Measurements from ENCODE around the gene ARHGEF12.

Gene ARHGEF12

DNA sequence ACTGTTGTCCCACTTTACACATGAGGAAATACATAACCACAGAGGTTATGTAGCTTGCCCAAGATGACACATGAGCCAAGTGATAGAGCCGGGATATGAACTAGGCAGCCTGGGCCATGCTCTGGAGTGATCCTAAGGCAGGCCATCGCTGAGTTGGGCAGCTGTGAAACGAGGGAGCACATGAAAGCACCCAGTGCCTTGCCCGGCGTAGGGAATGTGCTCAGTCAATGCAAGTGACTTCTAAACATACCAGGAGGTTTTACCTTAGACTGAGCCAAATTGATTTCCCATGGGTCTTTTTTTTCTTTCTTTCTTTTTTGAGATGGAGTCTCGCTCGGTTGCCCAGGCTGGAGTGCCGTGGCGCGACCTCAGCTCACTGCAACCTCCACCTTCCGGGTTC lies 185.8 kb downstream of the ARHGEF12 start:
- Histone ChIP-seq H3K36me3 (ENCODE audit: control insufficient read depth in 1 of 2, insufficient read depth in 2 of 2, low read length in 2 of 2) (no peaks in the 10 kb centered on the region), H3K27ac (ENCODE audit: low read length) (no peak overlapping the region), H3K4me1 (ENCODE audit: control insufficient read depth in 1 of 2, insufficient read depth in 2 of 2, low read length in 2 of 2) (peaks cover 0 to 3% of the 10 kb centered on the region in 2 donors), H3K9me3 (ENCODE audit: control insufficient read depth in 1 of 2, low read length in 2 of 2) (no peaks in the 10 kb centered on the region), H3K27me3 (ENCODE audit: low read depth, low read length) (no peaks in the 10 kb centered on the region), H3K4me3 (ENCODE audit: low read depth in 1 of 2, low read length in 2 of 2) (no peak overlapping the region)

DNA sequence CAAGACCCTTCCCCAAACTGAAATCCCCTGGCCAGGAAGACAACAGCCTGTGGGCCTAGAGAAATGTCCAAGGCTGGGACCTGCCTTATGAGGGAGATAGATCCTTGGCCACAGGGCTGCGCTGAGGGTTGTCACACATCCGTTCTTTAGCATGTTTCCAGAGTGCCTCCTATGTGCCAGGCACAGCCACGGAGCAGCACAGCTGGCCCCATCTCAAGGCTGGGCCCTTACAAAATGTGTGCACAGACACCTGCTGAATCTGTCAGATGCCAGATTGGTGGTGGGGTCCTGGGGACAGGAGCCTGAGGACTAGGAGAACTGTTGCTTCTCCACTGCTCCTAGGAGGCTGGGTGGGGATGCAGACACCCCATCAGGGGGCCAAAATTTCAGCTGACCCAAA lies 186.5 kb downstream of the ARHGEF12 start:
- H3K27ac ChIP-seq (ENCODE audit: low read length), result no peak overlapping the region
- H3K36me3 ChIP-seq (ENCODE audit: control insufficient read depth in 1 of 2, insufficient read depth in 2 of 2, low read length in 2 of 2), result no peaks in the 10 kb centered on the region
- no peak overlapping the region for H3K4me3 ChIP-seq (ENCODE audit: low read depth in 1 of 2, low read length in 2 of 2)
- H3K4me1 ChIP-seq (ENCODE audit: control insufficient read depth in 1 of 2, insufficient read depth in 2 of 2, low read length in 2 of 2), result peaks cover 0 to 6% of the 10 kb centered on the region in 2 donors
- H3K27me3 ChIP-seq (ENCODE audit: low read depth, low read length), result no peaks in the 10 kb centered on the region
- H3K9me3 ChIP-seq (ENCODE audit: control insufficient read depth in 1 of 2, low read length in 2 of 2), result no peaks in the 10 kb centered on the region

DNA sequence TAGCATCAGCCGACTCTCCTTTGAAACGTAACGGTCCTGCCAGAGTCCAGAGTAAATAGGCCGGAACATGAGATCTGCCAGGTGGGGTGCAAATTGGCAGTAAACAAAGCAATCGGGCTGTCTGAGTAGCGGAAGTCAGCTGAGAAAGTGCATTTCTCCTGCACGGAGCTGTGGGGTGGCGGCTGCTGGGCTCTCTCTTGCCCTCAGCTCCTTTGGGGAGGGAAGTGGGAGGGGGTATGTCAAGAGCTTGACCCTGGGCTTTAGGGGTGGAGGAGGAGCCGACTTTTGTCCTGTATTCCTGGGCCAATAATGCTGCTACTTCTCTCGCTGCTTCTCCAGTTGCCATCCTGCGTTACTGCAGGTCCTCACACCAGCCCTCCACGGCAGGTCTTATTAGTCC lies 187.0 kb downstream of the ARHGEF12 start:
- H3K9me3 ChIP-seq (ENCODE audit: control insufficient read depth in 1 of 2, low read length in 2 of 2), result no peaks in the 10 kb centered on the region
- no peaks in the 10 kb centered on the region for H3K27me3 ChIP-seq (ENCODE audit: low read depth, low read length)

DNA sequence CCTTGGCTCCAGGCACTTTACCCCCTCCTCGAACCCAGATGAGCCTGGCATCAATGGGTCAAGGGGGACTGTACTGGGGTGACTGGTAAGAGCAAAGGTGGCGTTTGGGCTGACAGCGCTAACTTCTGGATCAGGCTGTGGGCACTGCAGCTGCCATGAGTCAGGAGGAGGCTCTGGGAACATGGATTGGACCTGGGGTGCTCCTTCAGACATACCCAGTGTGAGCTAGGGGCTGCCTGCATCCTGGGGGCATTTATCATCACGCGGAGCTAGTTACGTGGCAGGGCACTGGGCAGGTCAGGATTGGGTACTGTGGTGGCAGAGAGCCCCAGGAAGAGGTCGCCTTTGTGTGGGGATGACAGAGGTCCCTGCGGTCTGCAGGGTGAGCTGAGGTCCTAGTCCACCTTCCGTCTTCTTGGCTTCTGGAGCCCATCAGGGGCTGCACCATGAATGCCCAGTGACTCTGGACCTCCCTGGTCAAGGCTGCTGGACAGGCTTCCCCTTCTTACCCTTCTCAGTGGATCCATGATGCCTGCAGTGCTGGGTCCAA lies 188.4 kb downstream of the ARHGEF12 start:
- Histone ChIP-seq H3K27me3 (ENCODE audit: low read depth, low read length) (no peaks in the 10 kb centered on the region), H3K27ac (ENCODE audit: low read length) (no peak overlapping the region), H3K9me3 (ENCODE audit: control insufficient read depth in 1 of 2, low read length in 2 of 2) (no peaks in the 10 kb centered on the region), H3K4me1 (ENCODE audit: control insufficient read depth in 1 of 2, insufficient read depth in 2 of 2, low read length in 2 of 2) (peaks cover 0 to 6% of the 10 kb centered on the region in 2 donors), H3K4me3 (ENCODE audit: low read depth in 1 of 2, low read length in 2 of 2) (no peak overlapping the region), H3K36me3 (ENCODE audit: control insufficient read depth in 1 of 2, insufficient read depth in 2 of 2, low read length in 2 of 2) (no peaks in the 10 kb centered on the region)

More for the DNA sequence above, 187.0 kb downstream of the ARHGEF12 start:
- Histone ChIP-seq H3K4me1 (ENCODE audit: control insufficient read depth in 1 of 2, insufficient read depth in 2 of 2, low read length in 2 of 2) (peaks cover 0 to 6% of the 10 kb centered on the region in 2 donors), H3K36me3 (ENCODE audit: control insufficient read depth in 1 of 2, insufficient read depth in 2 of 2, low read length in 2 of 2) (no peaks in the 10 kb centered on the region), H3K27ac (ENCODE audit: low read length) (no peak overlapping the region), H3K4me3 (ENCODE audit: low read depth in 1 of 2, low read length in 2 of 2) (no peak overlapping the region)

DNA sequence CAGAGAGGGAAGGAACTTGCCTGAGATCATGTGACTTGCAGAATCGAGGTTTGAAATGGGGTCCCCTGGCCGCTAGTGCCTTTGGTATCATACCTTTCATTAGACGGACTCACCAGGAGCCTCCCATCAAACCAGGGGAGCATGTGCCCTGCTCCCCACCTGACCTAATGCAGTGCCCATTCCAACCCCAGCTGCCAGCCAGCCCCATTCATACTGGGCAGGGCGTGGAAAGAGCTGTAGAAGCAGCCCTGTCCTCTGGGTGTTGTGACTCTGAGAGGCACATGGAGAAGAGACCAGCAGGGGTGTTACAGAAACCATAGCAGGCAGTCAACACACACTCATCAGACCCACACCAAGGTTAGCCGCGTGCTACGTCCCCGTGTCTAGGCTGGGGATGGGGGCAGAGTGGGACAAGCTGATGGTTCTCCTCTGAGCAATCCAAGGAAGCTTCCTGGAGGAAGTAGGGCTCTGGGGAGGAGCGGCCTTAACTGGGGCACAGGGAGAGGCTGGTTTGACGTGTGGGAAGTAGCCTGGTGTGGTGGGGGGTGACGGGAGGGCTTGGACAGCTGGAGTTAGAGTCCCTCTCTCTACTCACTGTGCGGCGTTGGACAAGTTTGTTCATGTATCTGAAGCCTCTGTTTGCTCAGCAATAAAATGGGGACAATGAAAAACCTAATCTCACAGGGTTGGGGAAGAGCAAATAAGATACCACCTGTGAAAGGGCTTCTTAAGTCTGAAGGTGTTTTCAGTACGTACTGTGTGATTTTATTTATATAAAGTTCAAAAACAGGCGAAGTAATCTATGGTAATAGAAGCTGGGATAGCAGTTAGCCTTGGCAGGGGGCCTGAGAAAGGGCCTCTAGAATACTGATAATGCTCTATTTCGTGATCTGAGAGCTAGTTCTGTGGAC lies 189.3 kb downstream of the ARHGEF12 start:
- Histone ChIP-seq H3K36me3 (ENCODE audit: control insufficient read depth in 1 of 2, insufficient read depth in 2 of 2, low read length in 2 of 2) (no peaks in the 10 kb centered on the region), H3K27me3 (ENCODE audit: low read depth, low read length) (no peaks in the 10 kb centered on the region), H3K4me3 (ENCODE audit: low read depth in 1 of 2, low read length in 2 of 2) (no peak overlapping the region), H3K27ac (ENCODE audit: low read length) (no peak overlapping the region), H3K9me3 (ENCODE audit: control insufficient read depth in 1 of 2, low read length in 2 of 2) (no peaks in the 10 kb centered on the region), H3K4me1 (ENCODE audit: control insufficient read depth in 1 of 2, insufficient read depth in 2 of 2, low read length in 2 of 2) (peaks cover 0 to 6% of the 10 kb centered on the region in 2 donors)

DNA sequence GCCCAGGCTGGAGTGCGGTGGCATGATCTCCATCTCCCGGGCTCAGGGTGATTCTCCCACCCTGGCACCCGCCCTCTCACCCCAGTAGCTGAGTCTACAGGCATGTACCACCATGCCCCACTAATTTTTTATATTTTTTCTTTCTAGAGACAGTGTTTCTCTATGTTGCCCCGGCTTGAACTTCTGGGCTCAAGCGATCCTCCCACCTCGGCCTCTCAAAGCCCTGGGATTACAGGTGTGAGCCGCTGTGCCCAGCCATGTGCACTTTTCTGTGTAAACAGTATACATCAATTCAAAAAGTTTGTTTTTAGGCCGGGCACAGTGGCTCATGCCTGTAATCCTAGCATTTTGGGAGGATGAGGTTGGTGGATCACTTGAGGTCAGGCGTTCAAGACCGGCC lies 190.0 kb downstream of the ARHGEF12 start:
- no peaks in the 10 kb centered on the region for H3K27me3 ChIP-seq (ENCODE audit: low read depth, low read length)
- H3K4me3 ChIP-seq (ENCODE audit: low read depth in 1 of 2, low read length in 2 of 2), result no peak overlapping the region
- H3K4me1 ChIP-seq (ENCODE audit: control insufficient read depth in 1 of 2, insufficient read depth in 2 of 2, low read length in 2 of 2), result peaks cover 0 to 6% of the 10 kb centered on the region in 2 donors

DNA sequence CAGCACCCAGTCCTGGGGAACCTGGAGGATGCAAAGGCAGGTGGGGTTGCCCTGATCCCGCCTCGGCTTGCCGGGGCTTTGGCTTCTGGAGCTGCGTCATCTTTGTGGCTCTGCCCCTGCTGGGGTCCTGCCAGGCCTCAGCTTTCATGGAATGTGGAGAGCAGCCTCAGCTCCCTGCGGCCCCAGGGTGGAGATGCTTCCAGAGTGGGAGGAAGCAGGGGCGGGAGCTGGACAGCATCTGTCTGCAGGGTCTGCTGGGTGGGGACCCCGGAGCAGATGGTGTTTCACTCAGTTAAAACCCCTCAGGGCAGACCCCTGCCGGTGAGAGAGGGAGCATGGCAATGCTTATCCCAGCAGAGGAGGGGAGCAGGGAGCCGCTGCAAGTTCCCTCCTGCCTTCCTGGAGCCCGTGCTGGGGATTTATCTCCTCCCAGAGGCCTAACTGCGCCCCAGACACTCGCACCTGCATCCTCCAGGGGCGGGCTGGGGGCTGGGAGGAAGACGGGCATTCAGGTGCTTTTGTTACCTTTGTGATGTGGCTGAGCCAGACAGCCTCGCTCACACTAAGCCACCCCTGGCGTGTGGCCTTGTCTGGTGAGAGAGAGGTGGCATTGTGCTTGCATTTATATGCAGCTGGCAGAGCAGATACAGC lies 191.0 kb downstream of the ARHGEF12 start:
- Histone ChIP-seq H3K27ac (ENCODE audit: low read length) (no peak overlapping the region), H3K4me1 (ENCODE audit: control insufficient read depth in 1 of 2, insufficient read depth in 2 of 2, low read length in 2 of 2) (peaks cover 0 to 6% of the 10 kb centered on the region in 2 donors), H3K9me3 (ENCODE audit: control insufficient read depth in 1 of 2, low read length in 2 of 2) (no peaks in the 10 kb centered on the region), H3K4me3 (ENCODE audit: low read depth in 1 of 2, low read length in 2 of 2) (no peak overlapping the region), H3K36me3 (ENCODE audit: control insufficient read depth in 1 of 2, insufficient read depth in 2 of 2, low read length in 2 of 2) (no peaks in the 10 kb centered on the region), H3K27me3 (ENCODE audit: low read depth, low read length) (no peaks in the 10 kb centered on the region)

More for the DNA sequence above, 190.0 kb downstream of the ARHGEF12 start:
- no peaks in the 10 kb centered on the region for H3K9me3 ChIP-seq (ENCODE audit: control insufficient read depth in 1 of 2, low read length in 2 of 2)
- H3K36me3 ChIP-seq (ENCODE audit: control insufficient read depth in 1 of 2, insufficient read depth in 2 of 2, low read length in 2 of 2), result no peaks in the 10 kb centered on the region
- H3K27ac ChIP-seq (ENCODE audit: low read length), result no peak overlapping the region

DNA sequence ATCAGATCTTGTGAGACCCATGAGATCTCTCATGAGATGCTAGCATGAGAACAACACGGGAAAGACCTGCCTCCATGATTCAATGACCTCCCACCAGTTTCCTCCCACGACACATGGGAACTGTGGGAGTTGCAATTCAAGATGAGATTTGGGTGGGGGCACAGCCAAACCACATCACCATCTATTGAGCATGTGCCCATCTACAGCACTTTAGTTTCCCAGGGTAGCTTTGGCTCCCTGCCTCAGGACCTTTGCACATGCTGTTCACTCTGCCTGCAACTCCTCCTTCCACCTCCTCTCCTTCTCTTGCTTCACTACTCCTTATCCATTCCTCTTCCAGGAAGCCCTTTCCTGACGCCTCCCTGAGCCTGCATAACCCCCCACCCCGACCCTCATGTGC lies 192.5 kb downstream of the ARHGEF12 start:
- Histone ChIP-seq H3K9me3 (ENCODE audit: control insufficient read depth in 1 of 2, low read length in 2 of 2) (no peaks in the 10 kb centered on the region), H3K27me3 (ENCODE audit: low read depth, low read length) (no peaks in the 10 kb centered on the region), H3K4me3 (ENCODE audit: low read depth in 1 of 2, low read length in 2 of 2) (no peak overlapping the region), H3K27ac (ENCODE audit: low read length) (no peak overlapping the region), H3K4me1 (ENCODE audit: control insufficient read depth in 1 of 2, insufficient read depth in 2 of 2, low read length in 2 of 2) (peaks cover 0 to 10% of the 10 kb centered on the region in 2 donors), H3K36me3 (ENCODE audit: control insufficient read depth in 1 of 2, insufficient read depth in 2 of 2, low read length in 2 of 2) (no peaks in the 10 kb centered on the region)

DNA sequence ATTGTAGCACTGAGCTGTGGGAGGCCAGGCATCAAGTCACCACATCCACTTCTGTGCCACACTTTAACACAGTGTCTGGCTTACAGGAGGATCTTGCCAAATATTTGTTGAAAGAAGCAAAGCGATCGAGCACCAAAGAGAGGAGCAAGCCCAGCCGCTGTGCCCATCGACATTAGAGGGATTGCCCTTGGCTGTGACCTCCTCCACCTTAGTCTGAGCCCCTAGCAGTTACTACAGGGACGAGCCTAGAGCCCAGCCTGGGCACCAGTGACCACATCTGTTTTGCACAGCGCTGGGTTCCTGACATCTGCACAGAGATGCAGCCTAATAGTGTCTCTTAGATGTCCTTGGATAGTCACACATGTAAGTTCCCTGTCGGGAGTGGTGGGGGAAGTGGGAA lies 193.0 kb downstream of the ARHGEF12 start:
- no peaks in the 10 kb centered on the region for H3K36me3 ChIP-seq (ENCODE audit: control insufficient read depth in 1 of 2, insufficient read depth in 2 of 2, low read length in 2 of 2)
- no peak overlapping the region for H3K4me3 ChIP-seq (ENCODE audit: low read depth in 1 of 2, low read length in 2 of 2)
- no peaks in the 10 kb centered on the region for H3K27me3 ChIP-seq (ENCODE audit: low read depth, low read length)
- H3K9me3 ChIP-seq (ENCODE audit: control insufficient read depth in 1 of 2, low read length in 2 of 2), result no peaks in the 10 kb centered on the region
- H3K4me1 ChIP-seq (ENCODE audit: control insufficient read depth in 1 of 2, insufficient read depth in 2 of 2, low read length in 2 of 2), result peaks cover 0 to 10% of the 10 kb centered on the region in 2 donors
- H3K27ac ChIP-seq (ENCODE audit: low read length), result no peak overlapping the region

DNA sequence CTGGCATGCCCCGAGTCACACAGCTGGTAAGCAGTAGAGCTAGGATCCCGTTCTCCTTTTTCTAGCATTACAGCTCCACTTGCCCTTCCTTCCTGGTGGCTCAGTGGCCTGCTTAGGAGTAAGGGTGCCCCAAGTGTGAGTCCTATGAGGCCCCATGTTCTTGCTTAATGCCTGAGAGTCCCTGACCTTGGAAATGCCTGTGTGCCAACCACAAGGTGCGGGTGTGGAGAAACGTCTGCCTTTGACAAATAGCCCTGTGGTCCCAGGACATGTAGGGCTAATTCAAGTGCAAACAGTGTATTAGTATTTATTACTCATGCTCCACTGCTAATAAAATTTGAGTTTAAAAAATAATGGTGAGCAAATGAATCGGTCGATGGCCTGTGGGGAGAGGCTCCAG lies 193.7 kb downstream of the ARHGEF12 start:
- Histone ChIP-seq H3K27ac (ENCODE audit: low read length) (no peak overlapping the region), H3K4me1 (ENCODE audit: control insufficient read depth in 1 of 2, insufficient read depth in 2 of 2, low read length in 2 of 2) (peaks cover 0 to 10% of the 10 kb centered on the region in 2 donors), H3K27me3 (ENCODE audit: low read depth, low read length) (no peaks in the 10 kb centered on the region)

DNA sequence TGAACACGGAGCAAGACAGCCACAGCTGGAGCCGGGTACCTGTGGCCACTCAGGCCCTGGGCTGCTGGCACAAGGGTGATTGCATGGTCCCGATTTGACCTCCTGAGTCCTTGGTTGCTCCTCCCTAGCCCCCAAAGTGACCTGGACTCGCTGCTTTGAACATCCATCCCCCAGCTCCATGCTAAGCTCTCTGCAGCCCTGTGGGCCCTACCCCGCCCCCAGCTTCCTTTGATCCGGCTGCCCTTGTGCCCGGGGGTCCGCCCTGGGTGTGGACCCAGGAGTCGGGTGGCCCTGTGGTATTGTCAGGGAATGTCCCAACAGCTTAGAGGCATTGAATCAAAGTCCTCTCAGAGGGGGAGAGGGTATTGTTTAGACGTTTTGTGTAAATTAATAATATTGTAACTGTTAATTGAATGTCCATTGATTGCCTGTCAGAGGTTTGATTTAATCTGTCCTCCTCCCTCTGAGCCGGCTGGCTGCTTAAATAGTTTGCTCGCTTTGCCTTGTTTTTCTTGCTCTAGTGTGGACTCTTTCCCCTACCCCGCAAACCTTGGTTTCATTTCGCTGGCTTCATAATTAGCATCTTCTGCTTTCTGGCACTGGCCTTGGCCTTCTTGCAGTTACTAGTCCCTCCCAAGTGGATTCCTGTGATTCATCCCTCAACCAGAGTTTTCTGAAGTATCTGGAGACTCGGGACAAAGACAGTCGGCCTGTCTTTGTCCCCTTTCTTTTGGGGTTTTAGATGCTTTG lies 196.0 kb downstream of the ARHGEF12 start:
- no peak overlapping the region for H3K27ac ChIP-seq (ENCODE audit: low read length)
- H3K4me3 ChIP-seq (ENCODE audit: low read depth in 1 of 2, low read length in 2 of 2), result no peak overlapping the region
- no peaks in the 10 kb centered on the region for H3K27me3 ChIP-seq (ENCODE audit: low read depth, low read length)
- peaks cover 0 to 5% of the 10 kb centered on the region in 2 donors for H3K4me1 ChIP-seq (ENCODE audit: control insufficient read depth in 1 of 2, insufficient read depth in 2 of 2, low read length in 2 of 2)
- no peaks in the 10 kb centered on the region for H3K36me3 ChIP-seq (ENCODE audit: control insufficient read depth in 1 of 2, insufficient read depth in 2 of 2, low read length in 2 of 2)
- no peaks in the 10 kb centered on the region for H3K9me3 ChIP-seq (ENCODE audit: control insufficient read depth in 1 of 2, low read length in 2 of 2)

More for the DNA sequence above, 193.7 kb downstream of the ARHGEF12 start:
- Histone ChIP-seq H3K9me3 (ENCODE audit: control insufficient read depth in 1 of 2, low read length in 2 of 2) (no peaks in the 10 kb centered on the region), H3K4me3 (ENCODE audit: low read depth in 1 of 2, low read length in 2 of 2) (no peak overlapping the region), H3K36me3 (ENCODE audit: control insufficient read depth in 1 of 2, insufficient read depth in 2 of 2, low read length in 2 of 2) (no peaks in the 10 kb centered on the region)

Data from muscle layer of duodenum (tissue), 2 donors.